ENCODE data around the gene DRAM1. TPM values are rescaled to one million over a fixed set of nuclear protein-coding genes. Genes with fewer than 3 reads are reported as not detected.
"Not testable (repeated sequence)": the region's sequence is repeated elsewhere in the genome, so short reads cannot be mapped to it uniquely, and the experiment has no call there.

The DRAM1 gene
- total RNA-seq, 1 donor from 2014 or later = 5.8 TPM

GRCh38 chr12:101878243-101878821 lies 952 bp downstream of the DRAM1 start:
- no peaks in the 10 kb centered on the region for H3K36me3 ChIP-seq (ENCODE audit: control insufficient read depth, insufficient read depth, low read length)
- peak overlapping the region; percentile 89 for H3K4me3 ChIP-seq (ENCODE audit: low read depth, low read length)
- DNase-seq (ENCODE audit: low read depth) (no peak), FAIRE-seq (no peak)
- no peak for TF ChIP-seq CTCF (IDR thresholded peaks at IDR 0.05; ENCODE audit: insufficient read depth, low read length, severe bottlenecking)
- no peaks in the 10 kb centered on the region for H3K27me3 ChIP-seq (ENCODE audit: control insufficient read depth, insufficient read depth, low read length)

GRCh38 chr12:101880769-101881168 lies 3.4 kb downstream of the DRAM1 start:
- Histone ChIP-seq H3K27me3 (ENCODE audit: control insufficient read depth, insufficient read depth, low read length) (no peaks in the 10 kb centered on the region), H3K4me3 (ENCODE audit: low read depth, low read length) (no peak overlapping the region), H3K36me3 (ENCODE audit: control insufficient read depth, insufficient read depth, low read length) (no peaks in the 10 kb centered on the region)
- no peak for TF ChIP-seq CTCF (IDR thresholded peaks at IDR 0.05; ENCODE audit: insufficient read depth, low read length, severe bottlenecking)
- no peak for DNase-seq (ENCODE audit: low read depth)
- FAIRE-seq = no peak

- no peaks in the 10 kb centered on the region for H3K27me3 ChIP-seq (ENCODE audit: control insufficient read depth, insufficient read depth, low read length)
- H3K4me3 ChIP-seq (ENCODE audit: low read depth, low read length) = no peak overlapping the region
- no peak for TF ChIP-seq CTCF (IDR thresholded peaks at IDR 0.05; ENCODE audit: insufficient read depth, low read length, severe bottlenecking)
- H3K36me3 ChIP-seq (ENCODE audit: control insufficient read depth, insufficient read depth, low read length) = no peaks in the 10 kb centered on the region
- no peak for DNase-seq (ENCODE audit: low read depth)
- FAIRE-seq = no peak
These were observed 3.8 kb downstream of the DRAM1 start for GRCh38 chr12:101881228-101881627.

GRCh38 chr12:101884174-101884573 lies 6.8 kb downstream of the DRAM1 start:
- H3K36me3 ChIP-seq (ENCODE audit: control insufficient read depth, insufficient read depth, low read length) = no peaks in the 10 kb centered on the region
- FAIRE-seq = no peak
- DNase-seq (ENCODE audit: low read depth) = no peak
- no peaks in the 10 kb centered on the region for H3K27me3 ChIP-seq (ENCODE audit: control insufficient read depth, insufficient read depth, low read length)
- no peak overlapping the region for H3K4me3 ChIP-seq (ENCODE audit: low read depth, low read length)
- TF ChIP-seq CTCF (IDR thresholded peaks at IDR 0.05; ENCODE audit: insufficient read depth, low read length, severe bottlenecking) = no peak

- not testable (repeated sequence) for H3K4me3 ChIP-seq (ENCODE audit: low read depth, low read length); H3K36me3 ChIP-seq (ENCODE audit: control insufficient read depth, insufficient read depth, low read length); FAIRE-seq; DNase-seq (ENCODE audit: low read depth); H3K27me3 ChIP-seq (ENCODE audit: control insufficient read depth, insufficient read depth, low read length)
These were observed 7.5 kb downstream of the DRAM1 start for GRCh38 chr12:101884781-101885340.

- no peaks in the 10 kb centered on the region for H3K36me3 ChIP-seq (ENCODE audit: control insufficient read depth, insufficient read depth, low read length)
- no peaks in the 10 kb centered on the region for H3K27me3 ChIP-seq (ENCODE audit: control insufficient read depth, insufficient read depth, low read length)
- FAIRE-seq = no peak
- H3K4me3 ChIP-seq (ENCODE audit: low read depth, low read length) = no peak overlapping the region
- DNase-seq (ENCODE audit: low read depth) = no peak
- no peak for TF ChIP-seq CTCF (IDR thresholded peaks at IDR 0.05; ENCODE audit: insufficient read depth, low read length, severe bottlenecking)
These were observed 8.7 kb downstream of the DRAM1 start for GRCh38 chr12:101885912-101886561.

Measured in bronchial epithelial cell (primary cell).